Vagina (tissue), 2 donors: ENCODE data around the gene INO80C.

ENCODE experiments used
- POLR2A ChIP-seq, 2 donors: fragments of 450-650 bp; IDR thresholded peaks; one replicate each; pipeline ENCODE4 v1.6.1; 2017; ENCODE audit warnings: antibody characterized with exemption in 2 of 2, mild to moderate bottlenecking in 2 of 2, moderate library complexity in 2 of 2
- TF ChIP-seq, protein P1 (sequence below), 3 experiments: fragments of 450-650 bp in 2 of 3; fragments of 200-600 bp in 1 of 3; sonication (generic) in 1 of 3; IDR thresholded peaks; one replicate each; pipeline ENCODE4 v1.5.1; 2017 to 2019; ENCODE audit warnings: antibody characterized with exemption in 3 of 3, mild to moderate bottlenecking in 2 of 3, moderate library complexity in 2 of 3

DNA sequence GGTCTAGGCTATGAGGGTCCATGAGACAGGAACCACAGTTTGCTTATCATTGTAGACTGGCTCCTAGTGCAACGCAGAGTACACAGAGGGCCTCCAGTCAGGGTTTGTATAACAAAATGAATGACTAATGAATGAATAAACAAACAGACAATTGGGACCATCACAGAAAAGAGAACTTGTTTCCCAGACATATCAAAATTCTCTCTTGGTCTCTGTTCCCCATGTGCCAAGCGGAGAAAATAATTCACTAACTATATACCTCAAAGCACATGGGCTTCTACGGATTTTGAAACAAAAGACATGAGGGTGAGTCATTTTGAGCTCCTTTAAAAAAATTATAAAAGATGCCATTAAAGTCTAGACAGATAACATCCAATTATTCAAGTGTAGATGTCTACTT is 28.0 kb downstream of the INO80C start:
- TF ChIP-seq, protein P1, sequence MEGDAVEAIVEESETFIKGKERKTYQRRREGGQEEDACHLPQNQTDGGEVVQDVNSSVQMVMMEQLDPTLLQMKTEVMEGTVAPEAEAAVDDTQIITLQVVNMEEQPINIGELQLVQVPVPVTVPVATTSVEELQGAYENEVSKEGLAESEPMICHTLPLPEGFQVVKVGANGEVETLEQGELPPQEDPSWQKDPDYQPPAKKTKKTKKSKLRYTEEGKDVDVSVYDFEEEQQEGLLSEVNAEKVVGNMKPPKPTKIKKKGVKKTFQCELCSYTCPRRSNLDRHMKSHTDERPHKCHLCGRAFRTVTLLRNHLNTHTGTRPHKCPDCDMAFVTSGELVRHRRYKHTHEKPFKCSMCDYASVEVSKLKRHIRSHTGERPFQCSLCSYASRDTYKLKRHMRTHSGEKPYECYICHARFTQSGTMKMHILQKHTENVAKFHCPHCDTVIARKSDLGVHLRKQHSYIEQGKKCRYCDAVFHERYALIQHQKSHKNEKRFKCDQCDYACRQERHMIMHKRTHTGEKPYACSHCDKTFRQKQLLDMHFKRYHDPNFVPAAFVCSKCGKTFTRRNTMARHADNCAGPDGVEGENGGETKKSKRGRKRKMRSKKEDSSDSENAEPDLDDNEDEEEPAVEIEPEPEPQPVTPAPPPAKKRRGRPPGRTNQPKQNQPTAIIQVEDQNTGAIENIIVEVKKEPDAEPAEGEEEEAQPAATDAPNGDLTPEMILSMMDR (IDR thresholded peaks at IDR 0.05), result no peak
- no peak for TF ChIP-seq POLR2A (IDR thresholded peaks at IDR 0.05)
